Naive thymus-derived CD4-positive, alpha-beta T cell (primary cell): Measurements from ENCODE around the gene DEPDC5. TPM values are rescaled to one million over a fixed set of nuclear protein-coding genes. Genes with fewer than 3 reads are reported as not detected.
"Not testable (repeated sequence)": the region's sequence is repeated elsewhere in the genome, so short reads cannot be mapped to it uniquely, and the experiment has no call there.

ENCODE experiments used
- ATAC-seq: fragments of 150-1000 bp; cut with Tn5 transposase; 2 replicates; pipeline ENCODE4 v1.10.0; 2021; ENCODE audit warnings: mild to moderate bottlenecking, moderate library complexity
- CTCF ChIA-PET: fragments of 350-600 bp; sonication (Branson Sonifier 250); formaldehyde crosslinking; loops from one replicate; lab custom pipeline; 2021; ENCODE audit warnings: antibody characterized with exemption; lab: Charles Lee
- POLR2A ChIA-PET: fragments of 350-600 bp; sonication (Branson Sonifier 250); formaldehyde crosslinking; loops from one replicate; lab custom pipeline; 2021; ENCODE audit warnings: antibody characterized with exemption, inconsistent platforms; lab: Charles Lee
- DNase-seq, 9 donors: peaks; one replicate each; pipeline versions ENCODE4 v3.0.0 to v3.0.0-alpha.2; 2020 to 2022; ENCODE audit warnings: mixed read lengths in 1 of 9
- H3K27ac ChIP-seq: one replicate; pipeline ENCODE4 v1.7.0; 2013; ENCODE audit warnings: mild to moderate bottlenecking, low read depth, low read length, moderate library complexity
- H3K27me3 ChIP-seq, 2 donors: one replicate each; pipeline ENCODE4 v1.7.0; 2013; ENCODE audit warnings: low read length in 2 of 2, mild to moderate bottlenecking in 2 of 2, moderate library complexity in 2 of 2; ENCODE audit not compliant: control insufficient read depth in 2 of 2, insufficient read depth in 2 of 2
- H3K36me3 ChIP-seq, 3 experiments: 1 replicate in 2 of 3; 2 replicates in 1 of 3; pipeline ENCODE4 v1.7.0; 2013; ENCODE audit warnings: low read length in 3 of 3, mild to moderate bottlenecking in 3 of 3, moderate library complexity in 1 of 3; ENCODE audit not compliant: insufficient read depth in 3 of 3, control insufficient read depth in 2 of 3
- H3K4me1 ChIP-seq, 2 donors: one replicate each; pipeline ENCODE4 v1.7.0; 2013; ENCODE audit warnings: low read length in 2 of 2, mild to moderate bottlenecking in 2 of 2, moderate library complexity in 1 of 2; ENCODE audit not compliant: control insufficient read depth in 2 of 2, insufficient read depth in 2 of 2
- H3K4me3 ChIP-seq: 2 replicates; pipeline ENCODE4 v1.7.0; 2013; ENCODE audit warnings: mild to moderate bottlenecking, low read length
- H3K9me3 ChIP-seq, 3 experiments: 1 replicate in 2 of 3; 2 replicates in 1 of 3; pipeline ENCODE4 v1.7.0; 2013; ENCODE audit warnings: low read length in 3 of 3; ENCODE audit not compliant: control insufficient read depth in 2 of 3
- H3K27ac Mint-ChIP-seq, 9 donors: one replicate each; pipeline ENCODE4 v1.8.0; 2020 to 2022; ENCODE audit warnings: mixed read lengths in 9 of 9, mild to moderate bottlenecking in 8 of 9, moderate library complexity in 5 of 9, inconsistent platforms in 2 of 9
- H3K27me3 Mint-ChIP-seq, 5 donors: one replicate each; pipeline ENCODE4 v1.8.0; 2021 to 2022; ENCODE audit warnings: mixed read lengths in 5 of 5, mild to moderate bottlenecking in 1 of 5
- H3K36me3 Mint-ChIP-seq, 5 donors: one replicate each; pipeline ENCODE4 v1.8.0; 2020 to 2022; ENCODE audit warnings: mixed read lengths in 5 of 5, mild to moderate bottlenecking in 3 of 5, inconsistent platforms in 1 of 5
- H3K4me1 Mint-ChIP-seq, 7 donors: one replicate each; pipeline ENCODE4 v1.8.0; 2020 to 2022; ENCODE audit warnings: mixed read lengths in 7 of 7, mild to moderate bottlenecking in 3 of 7, inconsistent platforms in 1 of 7
- H3K4me3 Mint-ChIP-seq, 10 donors: one replicate each; pipeline ENCODE4 v1.8.0; 2020 to 2022; ENCODE audit warnings: mild to moderate bottlenecking in 10 of 10, mixed read lengths in 10 of 10, moderate library complexity in 6 of 10, inconsistent platforms in 2 of 10
- H3K9me3 Mint-ChIP-seq, 11 donors: one replicate each; pipeline ENCODE4 v1.8.0; 2020 to 2022; ENCODE audit warnings: mixed read lengths in 11 of 11, mild to moderate bottlenecking in 4 of 11, inconsistent platforms in 1 of 11, moderate library complexity in 1 of 11
- intact Hi-C, 2 donors: fragments of 100-400 bp; cut with micrococcal nuclease; formaldehyde crosslinking; loops; one replicate each; pipeline ENCODE4 v1.15.1; 2023
- polyA plus RNA-seq, 2 donors: library from polyadenylated mRNA; unstranded; fragments of 300-500 nt; fragmentation: Illumina TruSeq; gene quantifications; one replicate each; pipeline ENCODE4 v1.2.3, GENCODE V29; 2021
- total RNA-seq, 6 experiments: library from RNA in 5 of 6; stranded (reverse) in 5 of 6; gene quantifications; 1 replicate in 5 of 6; 2 replicates in 1 of 6; pipeline ENCODE4 v1.2.3 and lab custom pipeline; 2021 to 2026

Gene DEPDC5
- total and polyA plus RNA-seq, 7 experiments from 2014 or later, result 5.7 to 54.1 (median 43.8) TPM

DNA sequence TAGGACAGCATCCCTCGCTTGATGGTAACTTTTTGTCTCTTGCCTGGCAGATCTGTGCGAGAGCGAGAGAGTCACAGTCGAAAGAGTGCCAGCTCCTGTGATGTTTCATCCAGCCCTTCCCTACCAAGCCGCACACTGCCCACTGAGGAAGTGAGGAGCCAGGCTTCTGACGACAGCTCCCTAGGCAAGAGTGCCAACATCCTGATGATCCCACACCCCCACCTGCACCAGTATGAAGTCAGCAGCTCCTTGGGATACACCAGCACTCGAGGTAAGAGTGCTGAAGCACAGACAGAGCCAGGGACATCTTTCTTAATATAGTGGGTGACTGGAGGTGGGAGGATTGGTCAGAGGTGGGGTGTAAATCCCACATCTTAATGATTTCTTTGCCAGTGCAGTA is 61.1 kb downstream of the DEPDC5 start:
- DNase-seq, result no peak
- Histone ChIP-seq H3K27ac (no peak overlapping the region), H3K4me3 (no peak overlapping the region), H3K4me1 (no peaks in the 10 kb centered on the region), H3K36me3 (peaks cover 12 to 81% (median 20%) of the 10 kb centered on the region in 3 experiments), H3K9me3 (no peaks in the 10 kb centered on the region), H3K27me3 (no peaks in the 10 kb centered on the region)
- Mint-ChIP-seq H3K9me3 (no peaks in the 10 kb centered on the region), H3K4me3 (no peak overlapping the region), H3K27ac (no peak overlapping the region), H3K27me3 (no peaks in the 10 kb centered on the region), H3K4me1 (peaks cover 0 to 9% (median 0%) of the 10 kb centered on the region in 7 donors), H3K36me3 (peaks cover 19 to 68% (median 40%) of the 10 kb centered on the region in 5 donors)
- ChIA-PET CTCF (no interaction called here), POLR2A (no interaction called here)
- intact Hi-C loops, result no loop called here
- ATAC-seq, result no peak

DNA sequence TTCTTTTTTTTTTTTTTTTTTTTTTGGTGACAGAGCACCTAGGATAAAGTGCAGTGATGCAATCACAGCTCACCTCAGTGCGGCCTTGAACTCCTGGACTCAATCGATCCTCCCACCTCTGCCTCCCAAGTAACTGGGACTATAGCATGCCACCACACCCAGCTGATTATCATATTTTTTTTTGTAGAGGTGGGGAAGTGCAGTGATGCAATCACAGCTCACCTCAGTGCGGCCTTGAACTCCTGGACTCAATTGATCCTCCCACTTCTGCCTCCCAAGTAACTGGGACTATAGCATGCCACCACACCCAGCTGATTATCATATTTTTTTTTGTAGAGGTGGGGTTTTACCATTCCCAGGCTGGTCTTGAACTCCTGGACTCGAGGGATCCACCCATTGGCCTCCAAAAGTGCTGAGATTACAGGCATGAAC is 61.6 kb downstream of the DEPDC5 start:
- H3K9me3 Mint-ChIP-seq, H3K4me1 Mint-ChIP-seq, ATAC-seq, H3K9me3 ChIP-seq, H3K4me3 ChIP-seq, DNase-seq, CTCF ChIA-PET, POLR2A ChIA-PET, H3K27me3 Mint-ChIP-seq, H3K4me3 Mint-ChIP-seq, H3K4me1 ChIP-seq, intact Hi-C loops, H3K27me3 ChIP-seq, H3K27ac ChIP-seq, H3K27ac Mint-ChIP-seq: not testable (repeated sequence)
- peaks cover 12 to 82% (median 20%) of the 10 kb centered on the region in 3 experiments for H3K36me3 ChIP-seq
- H3K36me3 Mint-ChIP-seq, result peaks cover 18 to 65% (median 38%) of the 10 kb centered on the region in 5 donors

DNA sequence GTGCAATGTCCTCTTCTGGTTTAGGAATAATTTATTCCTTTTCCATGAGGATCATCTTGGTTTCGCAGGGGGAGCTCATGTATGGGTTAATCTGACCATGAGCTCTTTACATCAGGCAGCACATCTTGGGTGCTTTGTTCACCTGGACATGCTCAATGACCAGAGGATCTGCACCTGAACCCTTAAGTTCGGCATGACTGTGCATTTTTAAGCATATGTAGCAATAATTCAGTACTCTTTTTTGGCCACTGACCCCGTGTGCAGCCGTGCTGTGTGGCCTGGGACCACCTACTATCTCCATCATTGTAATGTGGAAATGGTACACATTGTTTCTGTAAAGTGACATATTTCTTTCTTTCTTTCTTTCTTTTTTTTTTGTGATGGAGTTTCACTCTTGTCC is 62.9 kb downstream of the DEPDC5 start:
- Mint-ChIP-seq H3K27ac (no peak overlapping the region), H3K4me3 (no peak overlapping the region), H3K36me3 (peaks cover 26 to 68% (median 39%) of the 10 kb centered on the region in 5 donors), H3K9me3 (no peaks in the 10 kb centered on the region), H3K4me1 (peaks cover 0 to 9% (median 0%) of the 10 kb centered on the region in 7 donors), H3K27me3 (no peaks in the 10 kb centered on the region)
- H3K4me1 ChIP-seq, result no peaks in the 10 kb centered on the region
- DNase-seq (no peak), ATAC-seq (no peak)
- H3K36me3 ChIP-seq, result peaks cover 12 to 83% (median 28%) of the 10 kb centered on the region in 3 experiments
- H3K4me3 ChIP-seq, result no peak overlapping the region
- intact Hi-C loops, result no loop called here
- H3K27ac ChIP-seq, result no peak overlapping the region
- H3K27me3 ChIP-seq, result no peaks in the 10 kb centered on the region
- CTCF ChIA-PET, result no interaction called here
- H3K9me3 ChIP-seq, result no peaks in the 10 kb centered on the region
- POLR2A ChIA-PET, result interaction anchor here (0.6 kb wide), 1 partner anchor 140 kb away, joined by 6 read pairs; no protein-coding TSS in a partner anchor

DNA sequence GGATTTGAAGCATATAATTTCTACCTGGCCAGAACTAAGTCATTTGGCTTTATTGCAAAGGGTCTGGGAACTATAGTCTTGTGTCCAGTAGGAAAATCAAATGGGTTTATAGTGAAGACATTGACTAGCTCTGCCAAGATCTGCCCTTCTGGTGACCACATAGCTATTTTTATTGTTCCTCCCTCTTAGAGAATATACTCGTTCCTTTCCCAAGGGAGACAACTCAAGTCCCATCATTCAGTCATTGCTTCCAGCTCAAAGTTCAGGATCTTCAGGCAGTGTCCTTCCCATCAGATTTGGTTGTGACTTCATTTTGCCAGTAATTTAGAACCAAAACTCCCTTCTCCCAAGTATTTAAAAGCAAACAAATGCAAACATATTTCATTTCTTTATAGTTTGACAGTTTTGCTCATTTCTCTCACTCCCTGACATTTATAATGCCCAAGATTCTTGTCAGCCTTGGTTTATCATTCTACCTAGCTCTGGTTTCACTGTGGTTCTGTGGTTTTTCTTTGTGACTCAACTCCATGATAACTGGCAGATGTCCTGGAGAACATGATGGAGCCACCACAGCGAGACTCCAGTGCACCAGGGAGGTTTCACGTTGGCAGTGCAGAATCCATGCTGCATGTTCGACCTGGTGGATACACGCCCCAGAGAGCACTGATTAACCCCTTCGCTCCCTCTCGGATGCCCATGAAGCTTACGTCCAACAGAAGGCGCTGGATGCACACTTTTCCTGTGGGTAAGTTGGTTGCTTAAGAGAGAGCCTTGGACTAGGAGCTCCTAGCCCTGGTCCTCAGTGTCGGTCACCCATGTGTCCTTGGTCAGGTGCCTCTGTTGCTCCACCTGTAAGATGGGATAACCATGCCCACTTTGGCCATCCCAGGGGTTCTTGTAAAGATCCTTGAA is 64.9 kb downstream of the DEPDC5 start:
- ChIA-PET CTCF (interaction anchor here (0.8 kb wide), 1 partner anchor 129 kb away, joined by 3 read pairs; no protein-coding TSS in a partner anchor), POLR2A (no interaction called here)
- peaks cover 26 to 78% (median 43%) of the 10 kb centered on the region in 5 donors for H3K36me3 Mint-ChIP-seq

GRCh38 chr22:31820655-31821054 is 66.8 kb downstream of the DEPDC5 start:
- no peak overlapping the region for H3K4me3 ChIP-seq
- POLR2A ChIA-PET, result no interaction called here
- H3K27me3 ChIP-seq, result no peaks in the 10 kb centered on the region
- DNase-seq (no peak), ATAC-seq (no peak)
- Mint-ChIP-seq H3K9me3 (no peaks in the 10 kb centered on the region), H3K36me3 (peaks cover 25 to 75% (median 41%) of the 10 kb centered on the region in 5 donors), H3K27me3 (no peaks in the 10 kb centered on the region), H3K27ac (no peak overlapping the region), H3K4me3 (no peak overlapping the region), H3K4me1 (peaks cover 0 to 9% (median 0%) of the 10 kb centered on the region in 7 donors)
- intact Hi-C loops, result no loop called here
- H3K4me1 ChIP-seq, result no peaks in the 10 kb centered on the region
- peaks cover 12 to 82% (median 36%) of the 10 kb centered on the region in 3 experiments for H3K36me3 ChIP-seq
- H3K9me3 ChIP-seq, result no peaks in the 10 kb centered on the region
- no peak overlapping the region for H3K27ac ChIP-seq
- CTCF ChIA-PET, result no interaction called here

More for the DNA sequence above, 64.9 kb downstream of the DEPDC5 start:
- Mint-ChIP-seq H3K4me3 (no peak overlapping the region), H3K4me1 (peaks cover 0 to 9% (median 0%) of the 10 kb centered on the region in 7 donors), H3K9me3 (no peaks in the 10 kb centered on the region), H3K27me3 (no peaks in the 10 kb centered on the region), H3K27ac (peak overlapping the region in 1 of 9 donors; percentile 54)
- Histone ChIP-seq H3K27me3 (no peaks in the 10 kb centered on the region), H3K36me3 (peaks cover 12 to 91% (median 40%) of the 10 kb centered on the region in 3 experiments), H3K4me1 (no peaks in the 10 kb centered on the region), H3K27ac (no peak overlapping the region), H3K9me3 (no peaks in the 10 kb centered on the region), H3K4me3 (no peak overlapping the region)
- intact Hi-C loops, result no loop called here
- ATAC-seq (no peak), DNase-seq (peak in 1 of 9 donors; percentile 22)

DNA sequence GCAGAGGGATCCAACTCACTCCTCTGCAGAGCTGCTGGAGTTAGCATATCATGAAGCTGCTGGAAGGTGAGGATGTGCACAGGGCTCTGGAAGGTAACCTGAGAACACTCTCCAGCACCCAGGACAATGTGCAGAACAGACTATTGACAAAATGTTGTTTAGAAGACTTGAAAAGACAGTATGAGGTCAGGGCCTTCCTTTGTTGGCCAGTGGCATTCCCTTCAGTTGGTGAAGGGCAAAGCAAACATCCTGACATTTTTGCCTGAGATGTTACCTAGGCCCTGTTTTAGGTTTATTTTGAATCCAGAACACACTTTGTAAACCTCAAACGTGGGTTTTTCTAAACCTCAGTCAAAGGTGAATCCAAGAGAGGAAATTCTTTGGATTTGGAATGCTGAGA is 67.8 kb downstream of the DEPDC5 start:
- Mint-ChIP-seq H3K4me1 (peaks cover 0 to 9% (median 0%) of the 10 kb centered on the region in 7 donors), H3K4me3 (no peak overlapping the region), H3K9me3 (no peaks in the 10 kb centered on the region), H3K27ac (no peak overlapping the region), H3K36me3 (peaks cover 22 to 70% (median 42%) of the 10 kb centered on the region in 5 donors), H3K27me3 (no peaks in the 10 kb centered on the region)
- DNase-seq, result no peak
- Histone ChIP-seq H3K4me3 (no peak overlapping the region), H3K4me1 (no peaks in the 10 kb centered on the region), H3K27me3 (no peaks in the 10 kb centered on the region), H3K9me3 (no peaks in the 10 kb centered on the region), H3K36me3 (peaks cover 12 to 82% (median 30%) of the 10 kb centered on the region in 3 experiments), H3K27ac (no peak overlapping the region)
- no peak for ATAC-seq
- intact Hi-C loops, result no loop called here
- ChIA-PET CTCF (no interaction called here), POLR2A (no interaction called here)
